T-cell (primary cell): ENCODE results near the gene FAXDC2. TPM values are rescaled to one million over a fixed set of nuclear protein-coding genes. Genes with fewer than 3 reads are reported as not detected.

Source experiments
- ATAC-seq, 4 experiments: fragments of 200-7000 bp in 3 of 4; fragments of 150-1000 bp in 1 of 4; cut with Tn5 transposase; replicated peaks in 1 of 4; 1 replicate in 3 of 4; 2 replicates in 1 of 4; pipeline ENCODE4 v1.10.0; 2021; ENCODE audit warnings: moderate library complexity in 3 of 4, mild to moderate bottlenecking in 2 of 4, moderate number of reproducible peaks in 1 of 4
- CTCF ChIA-PET, 2 donors: fragments of 300-600 bp; sonication (Branson Sonifier 250); formaldehyde crosslinking; loops; one replicate each; lab custom pipeline; 2022; ENCODE audit warnings: antibody characterized with exemption in 2 of 2; lab: Charles Lee
- POLR2A ChIA-PET, 2 donors: fragments of 300-600 bp; sonication (Branson Sonifier 250); formaldehyde crosslinking; loops; one replicate each; lab custom pipeline; 2022; ENCODE audit warnings: antibody characterized with exemption in 2 of 2; lab: Charles Lee
- DNase-seq, 35 experiments: peaks; one replicate each; pipeline versions ENCODE4 v3.0.0 to v3.0.0-alpha.2; 2013 to 2023
- H3K27ac ChIP-seq: one replicate; pipeline ENCODE4 v1.5.1; 2013; ENCODE audit warnings: low read length
- H3K27me3 ChIP-seq, 2 experiments: replicated peaks in 1 of 2; 1 replicate in 1 of 2; 2 replicates in 1 of 2; pipeline versions ENCODE4 v1.6.1 to v1.7.0; 2013; ENCODE audit warnings: low read length in 1 of 2, mixed read lengths in 1 of 2; ENCODE audit not compliant: control insufficient read depth in 2 of 2, insufficient read depth in 2 of 2; ENCODE audit errors: extremely low read depth in 1 of 2
- H3K36me3 ChIP-seq, 2 donors: 1 replicate in 1 of 2; 2 replicates in 1 of 2; pipeline versions ENCODE4 v1.6.1 to v1.7.0; 2013; ENCODE audit warnings: low read length in 1 of 2; ENCODE audit not compliant: control insufficient read depth in 2 of 2, insufficient read depth in 1 of 2; ENCODE audit errors: extremely low read depth in 1 of 2
- H3K4me1 ChIP-seq, 2 experiments: 1 replicate in 1 of 2; 2 replicates in 1 of 2; pipeline versions ENCODE4 v1.6.1 to v1.7.0; 2013; ENCODE audit warnings: low read length in 2 of 2, mixed read lengths in 1 of 2; ENCODE audit not compliant: insufficient read depth in 2 of 2, control insufficient read depth in 1 of 2; ENCODE audit errors: extremely low read depth in 1 of 2
- H3K4me3 ChIP-seq, 2 donors: 1 replicate in 1 of 2; 2 replicates in 1 of 2; pipeline versions ENCODE4 v1.5.1 to v1.7.0; 2013; ENCODE audit warnings: mild to moderate bottlenecking in 2 of 2, low read length in 1 of 2, moderate library complexity in 1 of 2; ENCODE audit not compliant: control insufficient read depth in 1 of 2; ENCODE audit errors: extremely low read depth in 1 of 2
- H3K9me3 ChIP-seq: 2 replicates; pipeline ENCODE4 v1.7.0; 2013
- H3K27ac Mint-ChIP-seq, 2 donors: one replicate each; pipeline ENCODE4 v1.8.0; 2020 to 2021; ENCODE audit warnings: mild to moderate bottlenecking in 2 of 2, mixed read lengths in 2 of 2
- H3K27me3 Mint-ChIP-seq, 2 donors: one replicate each; pipeline ENCODE4 v1.8.0; 2021 to 2022; ENCODE audit warnings: mixed read lengths in 2 of 2
- H3K36me3 Mint-ChIP-seq: one replicate; pipeline ENCODE4 v1.8.0; 2021; ENCODE audit warnings: mixed read lengths
- H3K4me1 Mint-ChIP-seq, 3 donors: one replicate each; pipeline ENCODE4 v1.8.0; 2020 to 2022; ENCODE audit warnings: mixed read lengths in 3 of 3, mild to moderate bottlenecking in 1 of 3
- H3K4me3 Mint-ChIP-seq, 3 donors: one replicate each; pipeline ENCODE4 v1.8.0; 2020 to 2022; ENCODE audit warnings: mild to moderate bottlenecking in 3 of 3, mixed read lengths in 3 of 3, moderate library complexity in 3 of 3
- H3K9me3 Mint-ChIP-seq, 3 donors: one replicate each; pipeline ENCODE4 v1.8.0; 2020 to 2022; ENCODE audit warnings: mixed read lengths in 3 of 3
- whole genome bisulfite sequencing: methylation state at CpG from one replicate; pipeline ENCODE4 v1.1.5; 2013; ENCODE audit warnings: missing lambda C conversion rate; ENCODE audit not compliant: insufficient coverage; 5-methylcytosine and 5-hydroxymethylcytosine counted together
- total RNA-seq, 35 experiments: library from RNA in 6 of 35; stranded (reverse) in 6 of 35; fragments of 120-200 nt in 1 of 35; gene quantifications; one replicate each; pipeline versions ENCODE4 v1.2.1 to v1.2.4 and lab custom pipeline; 2013 to 2026

The FAXDC2 gene
- total RNA-seq, 5 donors from 2014 or later (not counting 1 experiment from before 2014, with no cell fraction given), result 0.29 to 0.44 (median 0.38) TPM; not detected in 1

GRCh38 chr5:154895606-154896561 is 45.5 kb upstream of the FAXDC2 start:
- H3K27me3 ChIP-seq, result no peaks in the 10 kb centered on the region
- H3K4me1 ChIP-seq, result no peaks in the 10 kb centered on the region
- H3K4me1 Mint-ChIP-seq, result no peaks in the 10 kb centered on the region
- no peak overlapping the region for H3K4me3 Mint-ChIP-seq
- H3K36me3 Mint-ChIP-seq, result peaks cover 73% of the 10 kb centered on the region
- no peak overlapping the region for H3K4me3 ChIP-seq
- no peaks in the 10 kb centered on the region for H3K9me3 ChIP-seq
- no peaks in the 10 kb centered on the region for H3K27me3 Mint-ChIP-seq
- H3K27ac Mint-ChIP-seq, result no peak overlapping the region
- no peak for ATAC-seq
- no peaks in the 10 kb centered on the region for H3K9me3 Mint-ChIP-seq
- DNase-seq, result no peak
- H3K27ac ChIP-seq, result no peak overlapping the region
- H3K36me3 ChIP-seq, result peaks cover 24 to 87% of the 10 kb centered on the region in 2 donors
- ChIA-PET POLR2A (no interaction called here), CTCF (interaction anchor here in 1 of 2 donors (0.5 kb wide), 1 partner anchor 103 kb away, joined by 3 read pairs; no protein-coding TSS in a partner anchor)
- 100% methylated on average over 7 of the region's 14 CpGs for WGBS

- H3K9me3 Mint-ChIP-seq, result peaks cover 0 to under 1% (median 0%) of the 10 kb centered on the region in 3 donors
- WGBS, result no CpG with 5 or more reads among the region's 5 CpGs
- no peak overlapping the region for H3K27ac Mint-ChIP-seq
- Histone ChIP-seq H3K27ac (no peak overlapping the region), H3K27me3 (no peaks in the 10 kb centered on the region), H3K36me3 (peaks cover 21 to 86% of the 10 kb centered on the region in 2 donors), H3K4me1 (no peaks in the 10 kb centered on the region), H3K4me3 (no peak overlapping the region), H3K9me3 (peaks cover under 1% of the 10 kb centered on the region)
- ATAC-seq (no peak), DNase-seq (no peak)
- H3K4me3 Mint-ChIP-seq, result no peak overlapping the region
- H3K27me3 Mint-ChIP-seq, result no peaks in the 10 kb centered on the region
- no peaks in the 10 kb centered on the region for H3K4me1 Mint-ChIP-seq
- POLR2A ChIA-PET, result no interaction called here
- H3K36me3 Mint-ChIP-seq, result peaks cover 73% of the 10 kb centered on the region
- CTCF ChIA-PET, result no interaction called here
Measured at GRCh38 chr5:154893381-154893780, 43.0 kb upstream of the FAXDC2 start.

GRCh38 chr5:154892369-154892771 is 42.0 kb upstream of the FAXDC2 start:
- H3K4me3 ChIP-seq, result no peak overlapping the region
- WGBS, result 78% methylated on average over 13 of the region's 13 CpGs
- Mint-ChIP-seq H3K4me3 (no peak overlapping the region), H3K4me1 (no peaks in the 10 kb centered on the region), H3K36me3 (peaks cover 77% of the 10 kb centered on the region), H3K27me3 (no peaks in the 10 kb centered on the region), H3K9me3 (peaks cover 0 to 9% (median 5%) of the 10 kb centered on the region in 3 donors), H3K27ac (no peak overlapping the region)
- no peak overlapping the region for H3K27ac ChIP-seq
- H3K4me1 ChIP-seq, result no peaks in the 10 kb centered on the region
- peaks cover 23 to 86% of the 10 kb centered on the region in 2 donors for H3K36me3 ChIP-seq
- CTCF ChIA-PET, result interaction anchor here in 1 of 2 donors (0.6 kb wide), 1 partner anchor 21 kb away, joined by 7 read pairs; no protein-coding TSS in a partner anchor
- DNase-seq, result no peak
- POLR2A ChIA-PET, result interaction anchor here in 1 of 2 donors (0.7 kb wide), 1 partner anchor 230 kb away, joined by 3 read pairs; no protein-coding TSS in a partner anchor
- H3K9me3 ChIP-seq, result peaks cover 3% of the 10 kb centered on the region
- no peak for ATAC-seq
- H3K27me3 ChIP-seq, result no peaks in the 10 kb centered on the region

- H3K36me3 ChIP-seq, result peaks cover 16 to 41% of the 10 kb centered on the region in 2 donors
- ATAC-seq (no peak), DNase-seq (no peak)
- no peaks in the 10 kb centered on the region for H3K27me3 Mint-ChIP-seq
- H3K27ac ChIP-seq, result no peak overlapping the region
- H3K9me3 Mint-ChIP-seq, result peaks cover 3 to 38% (median 29%) of the 10 kb centered on the region in 3 donors
- H3K36me3 Mint-ChIP-seq, result peaks cover 83% of the 10 kb centered on the region
- H3K27ac Mint-ChIP-seq, result no peak overlapping the region
- ChIA-PET CTCF (no interaction called here), POLR2A (no interaction called here)
- H3K4me3 Mint-ChIP-seq, result no peak overlapping the region
- no peaks in the 10 kb centered on the region for H3K4me1 Mint-ChIP-seq
- no CpG with 5 or more reads among the region's 2 CpGs for WGBS
- H3K27me3 ChIP-seq, result no peaks in the 10 kb centered on the region
- no peaks in the 10 kb centered on the region for H3K4me1 ChIP-seq
- H3K4me3 ChIP-seq, result no peak overlapping the region
- peaks cover 13% of the 10 kb centered on the region for H3K9me3 ChIP-seq
Measured at GRCh38 chr5:154885439-154885838, 35.0 kb upstream of the FAXDC2 start.

- Mint-ChIP-seq H3K4me1 (no peaks in the 10 kb centered on the region), H3K36me3 (peaks cover 87% of the 10 kb centered on the region), H3K27me3 (no peaks in the 10 kb centered on the region), H3K27ac (no peak overlapping the region), H3K4me3 (no peak overlapping the region), H3K9me3 (peaks cover 9 to 48% (median 29%) of the 10 kb centered on the region in 3 donors)
- Histone ChIP-seq H3K4me1 (no peaks in the 10 kb centered on the region), H3K27ac (no peak overlapping the region), H3K36me3 (peaks cover 16 to 31% of the 10 kb centered on the region in 2 donors), H3K9me3 (peaks cover 13% of the 10 kb centered on the region), H3K27me3 (no peaks in the 10 kb centered on the region), H3K4me3 (no peak overlapping the region)
- WGBS, result 97% methylated on average over 5 of the region's 8 CpGs
- ChIA-PET POLR2A (interaction anchor here in 1 of 2 donors (0.6 kb wide), 1 partner anchor 123 kb away, joined by 3 read pairs; no protein-coding TSS in a partner anchor), CTCF (no interaction called here)
- no peak for DNase-seq
- ATAC-seq, result no peak
Measured at GRCh38 chr5:154884424-154884823, 34.0 kb upstream of the FAXDC2 start.

GRCh38 chr5:154881986-154882385 is 31.6 kb upstream of the FAXDC2 start:
- H3K4me1 Mint-ChIP-seq, result no peaks in the 10 kb centered on the region
- peaks cover 9 to 12% of the 10 kb centered on the region in 2 donors for H3K36me3 ChIP-seq
- peaks cover 9% of the 10 kb centered on the region for H3K9me3 ChIP-seq
- no peaks in the 10 kb centered on the region for H3K27me3 ChIP-seq
- ChIA-PET CTCF (interaction anchor here in 1 of 2 donors (0.7 kb wide), 1 partner anchor 904 kb away, joined by 5 read pairs; no protein-coding TSS in a partner anchor), POLR2A (interaction anchor here in 1 of 2 donors (0.6 to 0.7 kb wide), 2 partner anchors 17 to 120 kb away, joined by 3 to 6 read pairs; no protein-coding TSS in a partner anchor)
- WGBS, result no CpG with 5 or more reads among the region's 4 CpGs
- no peak overlapping the region for H3K4me3 ChIP-seq
- H3K27ac Mint-ChIP-seq, result no peak overlapping the region
- no peak overlapping the region for H3K27ac ChIP-seq
- no peak overlapping the region for H3K4me3 Mint-ChIP-seq
- ATAC-seq, result no peak
- no peaks in the 10 kb centered on the region for H3K27me3 Mint-ChIP-seq
- H3K4me1 ChIP-seq, result no peaks in the 10 kb centered on the region
- H3K36me3 Mint-ChIP-seq, result peaks cover 76% of the 10 kb centered on the region
- peaks cover 9 to 45% (median 28%) of the 10 kb centered on the region in 3 donors for H3K9me3 Mint-ChIP-seq
- DNase-seq, result no peak
